HG03571 (cell line): ENCODE data around the gene SAMD5.
"Not testable (repeated sequence)": the region's sequence is repeated elsewhere in the genome, so short reads cannot be mapped to it uniquely, and the experiment has no call there.

Experiments used
- ATAC-seq: cut with Tn5 transposase; IDR thresholded peaks from one replicate; pipeline ENCODE4 v1.9.1; 2021; ENCODE audit not compliant: unreplicated experiment

SAMD5 gene

GRCh38 chr6:147527197-147527596 is 18.7 kb downstream of the SAMD5 start:
- no peak for ATAC-seq

GRCh38 chr6:147528511-147529145 is 20.1 kb downstream of the SAMD5 start:
- ATAC-seq: no peak

- peak; percentile 55 for ATAC-seq
These were observed 21.9 kb downstream of the SAMD5 start for GRCh38 chr6:147530132-147531060.

GRCh38 chr6:147531321-147531720 is 22.8 kb downstream of the SAMD5 start:
- no peak for ATAC-seq

GRCh38 chr6:147534116-147534860 is 25.8 kb downstream of the SAMD5 start:
- ATAC-seq: no peak

GRCh38 chr6:147538821-147539220 is 30.3 kb downstream of the SAMD5 start:
- no peak for ATAC-seq

GRCh38 chr6:147540075-147540474 is 31.6 kb downstream of the SAMD5 start:
- no peak for ATAC-seq

GRCh38 chr6:147542436-147542835 is 33.9 kb downstream of the SAMD5 start:
- ATAC-seq: not testable (repeated sequence)

GRCh38 chr6:147544420-147544819 is 35.9 kb downstream of the SAMD5 start:
- ATAC-seq: no peak

GRCh38 chr6:147546501-147547368 is 38.2 kb downstream of the SAMD5 start:
- ATAC-seq: no peak

- no peak for ATAC-seq
These were observed 38.9 kb downstream of the SAMD5 start for GRCh38 chr6:147547369-147547902.

GRCh38 chr6:147548921-147549475 is 40.5 kb downstream of the SAMD5 start:
- ATAC-seq: no peak

- no peak for ATAC-seq
These were observed 41.0 kb downstream of the SAMD5 start for GRCh38 chr6:147549531-147549930.

- no peak for ATAC-seq
These were observed 43.5 kb downstream of the SAMD5 start for GRCh38 chr6:147551976-147552375.

GRCh38 chr6:147553099-147553498 is 44.6 kb downstream of the SAMD5 start:
- no peak for ATAC-seq

GRCh38 chr6:147554281-147554680 is 45.8 kb downstream of the SAMD5 start:
- no peak for ATAC-seq

GRCh38 chr6:147559006-147559405 is 50.5 kb downstream of the SAMD5 start:
- no peak for ATAC-seq

- no peak for ATAC-seq
These were observed 52.2 kb downstream of the SAMD5 start for GRCh38 chr6:147560670-147561069.

GRCh38 chr6:147561726-147562125 is 53.2 kb downstream of the SAMD5 start:
- ATAC-seq: no peak

- ATAC-seq: no peak
These were observed 55.0 kb downstream of the SAMD5 start for GRCh38 chr6:147563472-147563871.
